WTC11 (cell line): ENCODE data around the gene IRS1. TPM values are rescaled to one million over a fixed set of nuclear protein-coding genes. Genes with fewer than 3 reads are reported as not detected.

ENCODE experiments used
- ATAC-seq: fragments of 200-7000 bp; cut with Tn5 transposase; 2 replicates; pipeline ENCODE4 v1.10.0; 2021; ENCODE audit warnings: mild to moderate bottlenecking, moderate library complexity
- CTCF ChIA-PET: fragments of 300-600 bp; sonication (Branson Sonifier 250); formaldehyde crosslinking; loops from one replicate; lab custom pipeline; 2021; ENCODE audit warnings: antibody characterized with exemption; lab: Charles Lee
- POLR2A ChIA-PET: fragments of 350-600 bp; sonication (Branson Sonifier 250); formaldehyde crosslinking; loops from one replicate; lab custom pipeline; 2021; ENCODE audit warnings: antibody characterized with exemption; lab: Charles Lee
- DNase-seq: peaks from one replicate; pipeline ENCODE4 v3.0.0; 2021; ENCODE audit warnings: low spot score
- H3K27ac Mint-ChIP-seq: 2 replicates; pipeline ENCODE4 v1.8.0; 2021; ENCODE audit warnings: mixed read lengths
- H3K27me3 Mint-ChIP-seq: 2 replicates; pipeline ENCODE4 v1.8.0; 2021; ENCODE audit warnings: low read depth, mild to moderate bottlenecking, moderate library complexity, mixed read lengths
- H3K36me3 Mint-ChIP-seq: 2 replicates; pipeline ENCODE4 v1.8.0; 2021; ENCODE audit warnings: mixed read lengths
- H3K4me1 Mint-ChIP-seq: 2 replicates; pipeline ENCODE4 v1.8.0; 2022; ENCODE audit warnings: mixed read lengths
- H3K4me3 Mint-ChIP-seq: 2 replicates; pipeline ENCODE4 v1.8.0; 2021; ENCODE audit warnings: mild to moderate bottlenecking, moderate library complexity, mixed read lengths
- H3K9me3 Mint-ChIP-seq: 2 replicates; pipeline ENCODE4 v1.8.0; 2021; ENCODE audit warnings: mixed read lengths
- ESRRA ChIP-seq: sonication (generic); formaldehyde crosslinking; IDR thresholded peaks from 2 replicates; pipeline ENCODE4 v1.8.1; 2022; ENCODE audit warnings: mild to moderate bottlenecking, missing genetic modification reagents, borderline replicate concordance
- FOXJ3 ChIP-seq: sonication (generic); formaldehyde crosslinking; IDR thresholded peaks from 2 replicates; pipeline ENCODE4 v1.9.0; 2021; ENCODE audit warnings: missing genetic modification reagents, mild to moderate bottlenecking, borderline replicate concordance
- FOXP1 ChIP-seq: sonication (generic); formaldehyde crosslinking; IDR thresholded peaks from 2 replicates; pipeline ENCODE4 v1.8.0; 2022; ENCODE audit warnings: missing genetic modification reagents, mild to moderate bottlenecking, moderate library complexity, borderline replicate concordance
- MYBL2 ChIP-seq: sonication (generic); formaldehyde crosslinking; IDR thresholded peaks from 2 replicates; pipeline ENCODE4 v1.8.1; 2023; ENCODE audit warnings: mild to moderate bottlenecking, moderate library complexity, missing genetic modification reagents
- NR2C2 ChIP-seq: sonication (generic); formaldehyde crosslinking; IDR thresholded peaks from 2 replicates; pipeline ENCODE4 v1.8.0; 2022; ENCODE audit warnings: mild to moderate bottlenecking, missing genetic modification reagents
- ZNF138 ChIP-seq: sonication (generic); formaldehyde crosslinking; conservative IDR thresholded peaks from 2 replicates; pipeline ENCODE4 v1.8.1; 2022; ENCODE audit warnings: mild to moderate bottlenecking, moderate library complexity, missing genetic modification reagents
- ZNF219 ChIP-seq: sonication (generic); formaldehyde crosslinking; IDR thresholded peaks from 2 replicates; pipeline ENCODE4 v1.8.0; 2023; ENCODE audit warnings: missing genetic modification reagents, mild to moderate bottlenecking, borderline replicate concordance
- ZNF263 ChIP-seq: sonication (generic); formaldehyde crosslinking; IDR thresholded peaks from 2 replicates; pipeline ENCODE4 v1.8.1; 2022; ENCODE audit warnings: low read depth, mild to moderate bottlenecking, moderate library complexity, missing genetic modification reagents
- total RNA-seq: library from RNA; stranded (reverse); gene quantifications from 3 replicates; pipeline ENCODE4 v1.2.3, GENCODE V29; 2021
- TF ChIP-seq, protein P1 (sequence below): fragments of 250-450 bp; sonication (Bioruptor Pico); IDR thresholded peaks from 2 replicates; pipeline ENCODE4 v1.9.0; 2021; ENCODE audit warnings: mild to moderate bottlenecking
- TF ChIP-seq, protein P2 (sequence below): fragments of 250-450 bp; sonication (Bioruptor Pico); conservative IDR thresholded peaks from 2 replicates; pipeline ENCODE4 v1.9.0; 2021; ENCODE audit warnings: mild to moderate bottlenecking
- TF ChIP-seq, protein P3 (sequence below): fragments of 200-600 bp; IDR thresholded peaks from 2 replicates; pipeline ENCODE4 v1.8.0; 2022; ENCODE audit warnings: antibody characterized with exemption
- TF ChIP-seq, protein P4 (sequence below): sonication (generic); formaldehyde crosslinking; IDR thresholded peaks from 2 replicates; pipeline ENCODE4 v1.8.0; 2022; ENCODE audit warnings: missing genetic modification reagents
- TF ChIP-seq, protein P5 (sequence below): sonication (generic); formaldehyde crosslinking; IDR thresholded peaks from 2 replicates; pipeline ENCODE4 v1.8.1; 2022; ENCODE audit warnings: low read depth, missing genetic modification reagents, borderline replicate concordance

The IRS1 gene
- total RNA-seq, 1 experiment from 2014 or later = 22.9 TPM

DNA sequence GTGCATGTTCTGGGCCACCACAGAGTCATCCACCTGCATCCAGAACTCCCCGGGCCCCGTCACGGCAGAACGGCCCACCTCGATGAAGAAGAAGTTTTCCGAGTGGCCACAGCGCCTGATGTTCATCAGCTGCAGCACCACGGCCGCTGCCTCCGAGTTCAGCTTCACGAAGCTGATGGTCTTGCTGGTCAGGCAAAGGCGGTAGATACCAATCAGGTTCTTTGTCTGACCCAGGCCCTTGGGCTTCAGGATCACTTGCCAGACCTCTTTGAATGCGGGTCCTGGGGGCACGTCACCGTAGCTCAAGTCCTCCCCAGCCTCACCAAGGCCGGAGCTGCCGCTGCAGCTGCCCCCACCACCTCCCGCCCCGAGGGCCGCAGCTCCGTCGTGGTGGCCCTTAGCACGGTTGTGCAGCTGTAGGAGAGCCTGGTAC is 1.6 kb downstream of the IRS1 start (continued):
- TF ChIP-seq ZNF219 (CRISPR knock-in tag) = no peak
- TF ChIP-seq NR2C2 = no peak
- TF ChIP-seq, protein P1, sequence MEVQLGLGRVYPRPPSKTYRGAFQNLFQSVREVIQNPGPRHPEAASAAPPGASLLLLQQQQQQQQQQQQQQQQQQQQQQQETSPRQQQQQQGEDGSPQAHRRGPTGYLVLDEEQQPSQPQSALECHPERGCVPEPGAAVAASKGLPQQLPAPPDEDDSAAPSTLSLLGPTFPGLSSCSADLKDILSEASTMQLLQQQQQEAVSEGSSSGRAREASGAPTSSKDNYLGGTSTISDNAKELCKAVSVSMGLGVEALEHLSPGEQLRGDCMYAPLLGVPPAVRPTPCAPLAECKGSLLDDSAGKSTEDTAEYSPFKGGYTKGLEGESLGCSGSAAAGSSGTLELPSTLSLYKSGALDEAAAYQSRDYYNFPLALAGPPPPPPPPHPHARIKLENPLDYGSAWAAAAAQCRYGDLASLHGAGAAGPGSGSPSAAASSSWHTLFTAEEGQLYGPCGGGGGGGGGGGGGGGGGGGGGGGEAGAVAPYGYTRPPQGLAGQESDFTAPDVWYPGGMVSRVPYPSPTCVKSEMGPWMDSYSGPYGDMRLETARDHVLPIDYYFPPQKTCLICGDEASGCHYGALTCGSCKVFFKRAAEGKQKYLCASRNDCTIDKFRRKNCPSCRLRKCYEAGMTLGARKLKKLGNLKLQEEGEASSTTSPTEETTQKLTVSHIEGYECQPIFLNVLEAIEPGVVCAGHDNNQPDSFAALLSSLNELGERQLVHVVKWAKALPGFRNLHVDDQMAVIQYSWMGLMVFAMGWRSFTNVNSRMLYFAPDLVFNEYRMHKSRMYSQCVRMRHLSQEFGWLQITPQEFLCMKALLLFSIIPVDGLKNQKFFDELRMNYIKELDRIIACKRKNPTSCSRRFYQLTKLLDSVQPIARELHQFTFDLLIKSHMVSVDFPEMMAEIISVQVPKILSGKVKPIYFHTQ = no peak
- TF ChIP-seq ESRRA (CRISPR knock-in tag) = no peak
- no peak for TF ChIP-seq FOXP1 (CRISPR knock-in tag)
- TF ChIP-seq, protein P2, sequence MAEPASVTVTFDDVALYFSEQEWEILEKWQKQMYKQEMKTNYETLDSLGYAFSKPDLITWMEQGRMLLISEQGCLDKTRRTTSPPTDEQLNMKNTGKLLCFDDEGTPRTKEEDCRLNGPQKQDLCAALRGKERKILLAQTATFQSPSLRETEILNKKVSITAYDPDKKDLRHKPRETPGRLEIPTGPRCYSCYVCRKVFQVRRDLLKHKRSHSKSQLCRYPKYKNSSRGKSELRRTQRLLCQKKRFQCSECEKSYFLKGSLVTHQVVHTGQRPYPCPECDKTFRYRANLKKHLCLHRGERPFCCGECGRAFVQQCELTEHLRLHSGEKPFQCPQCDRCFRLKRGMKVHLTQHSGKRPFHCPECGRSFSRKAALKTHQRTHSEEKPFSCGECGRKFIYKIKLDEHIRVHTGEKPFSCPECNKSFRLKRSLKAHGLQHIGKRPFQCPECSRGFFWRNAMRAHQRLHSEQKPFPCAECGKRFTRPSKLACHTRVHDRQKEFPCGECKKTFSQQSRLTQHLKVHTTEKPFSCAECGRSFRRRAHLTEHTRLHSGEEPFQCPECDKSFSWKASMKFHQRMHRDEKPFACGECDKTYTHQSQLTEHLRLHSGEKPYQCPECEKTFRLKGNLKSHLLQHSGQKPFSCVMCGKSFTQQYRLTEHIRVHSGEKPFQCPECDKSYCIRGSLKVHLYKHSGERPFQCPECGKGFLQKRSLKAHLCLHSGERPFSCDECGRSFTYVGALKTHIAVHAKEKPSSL (CRISPR knock-in tag) = no peak
- no peak for TF ChIP-seq ZNF138 (CRISPR knock-in tag)
- TF ChIP-seq, protein P3, sequence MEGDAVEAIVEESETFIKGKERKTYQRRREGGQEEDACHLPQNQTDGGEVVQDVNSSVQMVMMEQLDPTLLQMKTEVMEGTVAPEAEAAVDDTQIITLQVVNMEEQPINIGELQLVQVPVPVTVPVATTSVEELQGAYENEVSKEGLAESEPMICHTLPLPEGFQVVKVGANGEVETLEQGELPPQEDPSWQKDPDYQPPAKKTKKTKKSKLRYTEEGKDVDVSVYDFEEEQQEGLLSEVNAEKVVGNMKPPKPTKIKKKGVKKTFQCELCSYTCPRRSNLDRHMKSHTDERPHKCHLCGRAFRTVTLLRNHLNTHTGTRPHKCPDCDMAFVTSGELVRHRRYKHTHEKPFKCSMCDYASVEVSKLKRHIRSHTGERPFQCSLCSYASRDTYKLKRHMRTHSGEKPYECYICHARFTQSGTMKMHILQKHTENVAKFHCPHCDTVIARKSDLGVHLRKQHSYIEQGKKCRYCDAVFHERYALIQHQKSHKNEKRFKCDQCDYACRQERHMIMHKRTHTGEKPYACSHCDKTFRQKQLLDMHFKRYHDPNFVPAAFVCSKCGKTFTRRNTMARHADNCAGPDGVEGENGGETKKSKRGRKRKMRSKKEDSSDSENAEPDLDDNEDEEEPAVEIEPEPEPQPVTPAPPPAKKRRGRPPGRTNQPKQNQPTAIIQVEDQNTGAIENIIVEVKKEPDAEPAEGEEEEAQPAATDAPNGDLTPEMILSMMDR = no peak
- no peak for TF ChIP-seq FOXJ3
- TF ChIP-seq MYBL2 (CRISPR knock-in tag) = no peak
- TF ChIP-seq, all 79 proteins: peak for 0

DNA sequence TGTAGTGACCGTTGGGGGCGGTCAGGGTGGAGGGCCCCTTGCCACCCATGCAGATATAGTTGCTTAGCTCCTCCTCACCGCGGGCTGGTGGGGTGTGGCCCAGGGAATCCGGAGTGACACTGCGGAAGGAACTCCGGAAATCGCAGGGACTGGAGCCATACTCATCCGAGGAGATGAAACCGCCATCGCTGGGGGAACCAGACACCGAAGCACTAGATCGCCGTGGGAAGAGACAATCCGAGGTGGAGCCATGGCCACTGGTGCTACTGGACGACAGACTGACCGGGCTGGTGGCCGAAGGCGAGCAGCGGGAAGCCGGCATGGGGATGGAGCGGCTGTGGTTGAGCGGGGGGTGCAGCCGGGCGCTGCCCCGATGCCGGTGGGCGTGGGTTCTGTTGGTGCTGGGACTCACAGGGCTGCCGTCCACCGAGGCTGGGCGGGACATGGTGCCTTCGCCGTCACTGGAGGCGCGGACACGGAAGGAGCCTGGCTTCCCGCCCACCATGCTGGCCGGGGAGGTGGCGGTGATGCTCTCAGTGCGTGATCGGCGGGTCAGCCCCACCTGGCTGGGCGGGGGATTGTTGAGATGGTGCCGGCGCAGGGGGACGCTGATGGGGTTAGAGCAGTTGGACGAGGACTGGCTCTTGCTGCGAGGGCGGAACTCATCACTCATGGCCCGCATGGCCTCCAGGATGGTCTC is 2.2 kb downstream of the IRS1 start:
- no peak overlapping the region for H3K27ac Mint-ChIP-seq
- H3K9me3 Mint-ChIP-seq = no peaks in the 10 kb centered on the region
- H3K4me3 Mint-ChIP-seq = peak overlapping the region; percentile 85
- H3K27me3 Mint-ChIP-seq = no peaks in the 10 kb centered on the region
- TF ChIP-seq, protein P4, sequence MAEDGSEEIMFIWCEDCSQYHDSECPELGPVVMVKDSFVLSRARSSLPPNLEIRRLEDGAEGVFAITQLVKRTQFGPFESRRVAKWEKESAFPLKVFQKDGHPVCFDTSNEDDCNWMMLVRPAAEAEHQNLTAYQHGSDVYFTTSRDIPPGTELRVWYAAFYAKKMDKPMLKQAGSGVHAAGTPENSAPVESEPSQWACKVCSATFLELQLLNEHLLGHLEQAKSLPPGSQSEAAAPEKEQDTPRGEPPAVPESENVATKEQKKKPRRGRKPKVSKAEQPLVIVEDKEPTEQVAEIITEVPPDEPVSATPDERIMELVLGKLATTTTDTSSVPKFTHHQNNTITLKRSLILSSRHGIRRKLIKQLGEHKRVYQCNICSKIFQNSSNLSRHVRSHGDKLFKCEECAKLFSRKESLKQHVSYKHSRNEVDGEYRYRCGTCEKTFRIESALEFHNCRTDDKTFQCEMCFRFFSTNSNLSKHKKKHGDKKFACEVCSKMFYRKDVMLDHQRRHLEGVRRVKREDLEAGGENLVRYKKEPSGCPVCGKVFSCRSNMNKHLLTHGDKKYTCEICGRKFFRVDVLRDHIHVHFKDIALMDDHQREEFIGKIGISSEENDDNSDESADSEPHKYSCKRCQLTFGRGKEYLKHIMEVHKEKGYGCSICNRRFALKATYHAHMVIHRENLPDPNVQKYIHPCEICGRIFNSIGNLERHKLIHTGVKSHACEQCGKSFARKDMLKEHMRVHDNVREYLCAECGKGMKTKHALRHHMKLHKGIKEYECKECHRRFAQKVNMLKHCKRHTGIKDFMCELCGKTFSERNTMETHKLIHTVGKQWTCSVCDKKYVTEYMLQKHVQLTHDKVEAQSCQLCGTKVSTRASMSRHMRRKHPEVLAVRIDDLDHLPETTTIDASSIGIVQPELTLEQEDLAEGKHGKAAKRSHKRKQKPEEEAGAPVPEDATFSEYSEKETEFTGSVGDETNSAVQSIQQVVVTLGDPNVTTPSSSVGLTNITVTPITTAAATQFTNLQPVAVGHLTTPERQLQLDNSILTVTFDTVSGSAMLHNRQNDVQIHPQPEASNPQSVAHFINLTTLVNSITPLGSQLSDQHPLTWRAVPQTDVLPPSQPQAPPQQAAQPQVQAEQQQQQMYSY = no peak
- TF ChIP-seq, protein P5, sequence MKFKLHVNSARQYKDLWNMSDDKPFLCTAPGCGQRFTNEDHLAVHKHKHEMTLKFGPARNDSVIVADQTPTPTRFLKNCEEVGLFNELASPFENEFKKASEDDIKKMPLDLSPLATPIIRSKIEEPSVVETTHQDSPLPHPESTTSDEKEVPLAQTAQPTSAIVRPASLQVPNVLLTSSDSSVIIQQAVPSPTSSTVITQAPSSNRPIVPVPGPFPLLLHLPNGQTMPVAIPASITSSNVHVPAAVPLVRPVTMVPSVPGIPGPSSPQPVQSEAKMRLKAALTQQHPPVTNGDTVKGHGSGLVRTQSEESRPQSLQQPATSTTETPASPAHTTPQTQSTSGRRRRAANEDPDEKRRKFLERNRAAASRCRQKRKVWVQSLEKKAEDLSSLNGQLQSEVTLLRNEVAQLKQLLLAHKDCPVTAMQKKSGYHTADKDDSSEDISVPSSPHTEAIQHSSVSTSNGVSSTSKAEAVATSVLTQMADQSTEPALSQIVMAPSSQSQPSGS = no peak
- no peak for TF ChIP-seq FOXP1 (CRISPR knock-in tag)
- no peak for TF ChIP-seq ZNF263 (CRISPR knock-in tag)
- no peak for ATAC-seq
- POLR2A ChIA-PET = interaction anchor here (2.3 kb wide), 1 partner anchor 38 kb away, joined by 11 read pairs; the partner anchor contains the start of gene RHBDD1
- H3K36me3 Mint-ChIP-seq = peaks cover 16% of the 10 kb centered on the region
- peaks cover 63% of the 10 kb centered on the region for H3K4me1 Mint-ChIP-seq
- peak; percentile 17 for DNase-seq
- CTCF ChIA-PET = interaction anchor here (0.6 to 1.5 kb wide), 6 partner anchors 36 to 1132 kb away, joined by 3 to 4 read pairs (median 3); no protein-coding TSS in a partner anchor
